Stimulated activated CD8-positive, alpha-beta memory T cell treated with anti-CD3 and anti-CD28 coated beads, Interleukin-4, amount 100 ng/mL, for 1 hour (primary cell): ENCODE data around the gene RBMS1.
"Not testable (repeated sequence)": the region's sequence is repeated elsewhere in the genome, so short reads cannot be mapped to it uniquely, and the experiment has no call there.

Experiments
- DNase-seq, 2 donors: peaks; one replicate each; pipeline ENCODE4 v3.0.0-alpha.2; 2020; ENCODE audit warnings: low read depth in 2 of 2, low spot score in 1 of 2

Gene RBMS1

GRCh38 chr2:160502478-160502877, 8.9 kb upstream of the RBMS1 start:
- no peak for DNase-seq

GRCh38 chr2:160501370-160501769, 7.8 kb upstream of the RBMS1 start:
- no peak for DNase-seq

- DNase-seq: no peak
These were observed 6.3 kb upstream of the RBMS1 start for GRCh38 chr2:160499865-160500264.

DNA sequence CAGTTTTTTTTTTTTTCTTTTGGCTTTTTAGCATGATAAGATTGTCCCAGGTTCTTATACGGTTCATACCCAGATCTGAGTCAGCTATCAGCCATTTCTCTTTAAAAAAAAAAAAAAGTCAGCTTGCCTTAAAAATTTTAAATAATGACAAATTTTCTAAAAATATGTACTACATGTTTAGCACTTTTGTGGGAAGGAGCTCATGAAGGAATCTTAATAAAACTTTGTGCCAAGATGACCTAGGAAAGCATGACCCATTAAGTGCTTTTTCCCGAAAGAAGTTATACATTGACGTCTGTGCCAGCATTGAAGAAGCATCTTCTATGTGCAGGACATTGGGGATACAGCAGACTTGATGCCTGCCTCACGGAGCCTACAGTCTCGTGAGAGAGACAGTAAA, 4.5 kb upstream of the RBMS1 start:
- DNase-seq: no peak

- DNase-seq: no peak
These were observed 616 bp upstream of the RBMS1 start for GRCh38 chr2:160494201-160494644.

- DNase-seq: peak; percentile 21 to 27
These were observed 993 bp downstream of the RBMS1 start for GRCh38 chr2:160492401-160493226.

DNA sequence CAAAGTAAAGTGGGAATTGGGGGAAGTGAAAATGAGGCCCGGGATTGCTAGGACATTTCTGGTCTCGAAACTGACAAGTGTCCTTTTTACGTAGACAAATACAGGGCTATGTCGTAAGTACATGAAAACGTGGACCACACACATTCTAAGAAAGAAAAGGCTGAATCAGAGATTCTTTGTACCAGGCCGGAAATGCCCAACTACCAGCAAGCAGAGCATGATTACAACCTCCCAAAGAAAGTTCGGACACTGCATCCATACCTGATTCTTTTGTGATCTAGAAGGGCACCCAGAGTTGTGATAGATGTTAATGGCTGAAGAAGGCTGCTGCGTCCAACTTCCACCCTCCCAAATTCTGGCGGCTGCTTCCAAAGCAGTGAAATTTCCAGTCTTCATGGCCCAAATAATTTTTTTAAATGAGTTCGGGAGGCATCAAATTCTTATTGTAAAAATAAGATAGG, 1.7 kb downstream of the RBMS1 start:
- DNase-seq: no peak

GRCh38 chr2:160490733-160491685, 2.6 kb downstream of the RBMS1 start:
- DNase-seq: no peak

GRCh38 chr2:160489111-160489510, 4.5 kb downstream of the RBMS1 start:
- no peak for DNase-seq

- not testable (repeated sequence) for DNase-seq
These were observed 5.3 kb downstream of the RBMS1 start for GRCh38 chr2:160488289-160488688.

DNA sequence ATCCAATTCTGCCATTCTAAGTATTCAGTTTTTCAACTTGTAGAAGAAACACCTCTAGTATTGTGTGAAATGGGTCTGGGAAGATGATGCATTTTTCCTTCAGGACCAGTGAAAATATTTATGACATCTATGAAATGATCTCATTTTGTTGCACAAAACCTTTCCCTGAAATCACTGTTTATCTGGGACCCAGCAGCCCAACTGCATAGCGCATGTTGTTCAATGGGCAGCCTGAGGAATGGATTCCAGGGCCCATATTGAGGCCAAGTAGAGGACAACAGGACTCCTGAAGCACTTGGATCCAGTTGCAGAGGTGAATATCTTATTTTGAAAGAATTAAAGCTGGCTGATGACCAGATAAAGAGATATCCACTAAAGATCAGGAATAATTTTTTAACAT, 7.3 kb downstream of the RBMS1 start:
- no peak for DNase-seq

DNA sequence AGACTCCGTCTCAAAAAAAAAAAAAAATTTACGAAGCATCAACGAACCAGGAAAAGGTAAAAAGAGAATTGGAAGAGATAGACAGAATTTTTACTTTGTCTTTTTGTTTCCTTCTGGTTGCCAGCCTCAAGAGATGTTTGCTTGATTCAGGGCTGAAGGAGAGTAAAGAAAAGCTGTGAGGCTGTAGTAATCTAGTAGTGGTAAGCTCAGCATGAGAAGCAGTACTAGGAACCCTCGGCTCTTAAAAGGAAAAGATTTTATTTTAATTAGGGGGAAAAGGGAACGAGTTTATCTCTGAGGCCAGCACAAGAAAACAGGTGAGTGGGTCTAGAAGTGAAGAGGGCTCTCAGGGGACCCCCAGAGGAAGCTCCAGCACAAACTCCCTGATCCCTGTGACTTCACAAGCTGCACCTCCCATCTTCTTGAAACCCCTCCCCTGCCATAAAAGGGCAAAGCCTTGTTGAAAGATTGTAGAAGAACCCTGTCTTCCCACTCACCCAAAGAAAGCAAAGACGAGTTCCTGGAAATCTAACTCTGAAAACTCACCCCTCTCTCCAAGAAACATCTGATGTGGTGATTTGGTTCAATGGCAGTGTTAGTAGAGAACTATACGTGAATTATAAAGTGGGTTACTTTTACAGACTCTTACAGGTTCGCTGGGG, 8.6 kb downstream of the RBMS1 start:
- DNase-seq: no peak

- DNase-seq: no peak
These were observed 10.9 kb downstream of the RBMS1 start for GRCh38 chr2:160482673-160483072.

- DNase-seq: no peak
These were observed 14.3 kb downstream of the RBMS1 start for GRCh38 chr2:160479269-160479668.

GRCh38 chr2:160478660-160479059, 14.9 kb downstream of the RBMS1 start:
- DNase-seq: no peak

GRCh38 chr2:160477032-160477431, 16.6 kb downstream of the RBMS1 start:
- DNase-seq: no peak

GRCh38 chr2:160474891-160475787, 18.5 kb downstream of the RBMS1 start:
- DNase-seq: no peak

DNA sequence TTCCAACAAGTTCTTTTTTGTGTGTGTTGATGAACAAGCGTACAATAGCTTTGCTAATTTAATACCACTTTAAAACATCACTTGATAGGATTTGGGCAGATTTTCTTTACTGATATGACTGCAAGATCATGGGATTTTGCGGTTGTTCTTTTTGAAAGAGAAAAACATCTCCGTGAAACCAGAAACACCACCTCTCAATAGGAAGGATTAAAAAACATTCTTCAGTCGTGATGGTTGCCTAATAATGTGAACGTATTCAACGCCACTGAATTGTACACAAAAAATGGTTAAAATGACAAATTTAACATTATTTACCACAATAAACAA, 19.3 kb downstream of the RBMS1 start:
- DNase-seq: no peak

DNA sequence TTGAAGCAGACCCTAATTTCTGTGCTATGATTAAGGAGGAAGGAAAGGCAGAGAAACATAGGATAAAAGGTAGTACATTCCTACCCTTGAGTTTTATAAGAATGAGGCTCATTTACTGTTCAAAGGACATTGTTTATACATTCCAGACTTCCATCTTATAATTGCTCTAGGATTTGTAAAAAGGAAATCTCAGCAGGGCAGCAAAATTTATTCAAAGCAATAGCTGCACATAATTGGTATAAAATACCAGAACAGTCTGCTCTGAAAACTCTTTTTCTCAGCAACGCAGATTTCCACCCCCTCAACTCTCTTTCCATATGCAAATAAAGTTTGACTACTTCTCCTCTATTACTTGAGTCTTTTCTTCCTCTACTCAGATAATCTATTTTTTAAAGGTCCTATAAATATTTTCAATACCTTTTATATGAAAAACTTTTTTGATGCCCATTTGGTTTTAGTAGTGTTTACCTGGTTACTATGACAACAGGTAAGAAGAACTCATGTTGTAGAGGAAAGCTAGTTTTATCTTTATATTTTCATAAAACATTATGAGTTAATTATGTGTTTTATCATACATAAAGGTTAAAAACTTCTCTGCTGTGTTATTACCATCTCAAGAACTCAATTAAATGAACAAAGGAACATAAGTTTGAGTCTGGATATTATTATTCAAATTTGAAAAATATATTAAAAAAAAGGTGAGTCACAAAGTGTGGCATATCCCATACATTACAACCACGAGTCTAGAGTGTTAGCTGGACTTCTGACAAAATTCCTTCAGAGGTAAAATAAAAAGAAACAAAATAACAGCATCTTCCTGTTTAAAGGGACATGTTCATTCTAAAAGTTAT, 19.9 kb downstream of the RBMS1 start:
- DNase-seq: no peak

GRCh38 chr2:160472839-160473251, 20.8 kb downstream of the RBMS1 start:
- DNase-seq: no peak
